WTC11 (cell line): ENCODE results near the gene VAC14.

ENCODE experiments used
- ESRRA ChIP-seq: sonication (generic); formaldehyde crosslinking; IDR thresholded peaks from 2 replicates; pipeline ENCODE4 v1.8.1; 2022; ENCODE audit warnings: mild to moderate bottlenecking, missing genetic modification reagents, borderline replicate concordance
- ETV6 ChIP-seq: sonication (generic); formaldehyde crosslinking; IDR thresholded peaks from 2 replicates; pipeline ENCODE4 v1.8.1; 2022; ENCODE audit warnings: mild to moderate bottlenecking, missing genetic modification reagents
- SMAD4 ChIP-seq: sonication (generic); formaldehyde crosslinking; IDR thresholded peaks from 2 replicates; pipeline ENCODE4 v1.8.0; 2022; ENCODE audit warnings: mild to moderate bottlenecking, missing genetic modification reagents
- TCF7 ChIP-seq: sonication (generic); formaldehyde crosslinking; IDR thresholded peaks from 2 replicates; pipeline ENCODE4 v1.8.0; 2022; ENCODE audit warnings: mild to moderate bottlenecking, low read depth, missing genetic modification reagents, moderate library complexity
- ZNF232 ChIP-seq: sonication (generic); formaldehyde crosslinking; IDR thresholded peaks from 2 replicates; pipeline ENCODE4 v1.8.0; 2022; ENCODE audit warnings: mild to moderate bottlenecking, missing genetic modification reagents
- TF ChIP-seq, protein P1 (sequence below): fragments of 200-600 bp; IDR thresholded peaks from 2 replicates; pipeline ENCODE4 v1.8.0; 2022; ENCODE audit warnings: antibody characterized with exemption
- TF ChIP-seq, protein P2 (sequence below): sonication (generic); formaldehyde crosslinking; IDR thresholded peaks from 2 replicates; pipeline ENCODE4 v1.8.1; 2023; ENCODE audit warnings: mild to moderate bottlenecking, missing genetic modification reagents, moderate library complexity
- TF ChIP-seq, protein P3 (sequence below): sonication (generic); formaldehyde crosslinking; IDR thresholded peaks from 2 replicates; pipeline ENCODE4 v1.8.1; 2022; ENCODE audit warnings: mild to moderate bottlenecking, moderate library complexity, missing genetic modification reagents

DNA sequence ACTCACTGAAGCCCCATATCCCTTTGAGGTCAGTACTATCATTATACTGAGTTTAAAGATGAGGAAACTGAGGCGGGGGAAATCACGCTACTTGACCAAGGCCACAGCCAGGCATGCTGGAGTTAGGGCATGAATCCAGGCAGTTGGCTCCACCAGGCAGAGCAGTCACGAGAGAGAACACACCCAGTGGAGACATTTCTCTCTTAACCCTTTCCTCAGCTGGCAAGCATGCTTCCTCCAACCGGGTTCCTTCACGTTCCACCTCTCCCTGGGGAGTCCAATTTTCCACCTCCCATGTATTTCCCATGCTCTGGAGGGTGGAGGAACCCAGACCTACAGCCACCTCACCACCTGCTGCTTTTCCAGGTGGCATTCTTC, 32.8 kb downstream of the VAC14 start:
- TF ChIP-seq ZNF232 (CRISPR knock-in tag) (no peak), ETV6 (CRISPR knock-in tag) (no peak), ESRRA (CRISPR knock-in tag) (no peak), TCF7 (no peak), SMAD4 (no peak)
- TF ChIP-seq, protein P1, sequence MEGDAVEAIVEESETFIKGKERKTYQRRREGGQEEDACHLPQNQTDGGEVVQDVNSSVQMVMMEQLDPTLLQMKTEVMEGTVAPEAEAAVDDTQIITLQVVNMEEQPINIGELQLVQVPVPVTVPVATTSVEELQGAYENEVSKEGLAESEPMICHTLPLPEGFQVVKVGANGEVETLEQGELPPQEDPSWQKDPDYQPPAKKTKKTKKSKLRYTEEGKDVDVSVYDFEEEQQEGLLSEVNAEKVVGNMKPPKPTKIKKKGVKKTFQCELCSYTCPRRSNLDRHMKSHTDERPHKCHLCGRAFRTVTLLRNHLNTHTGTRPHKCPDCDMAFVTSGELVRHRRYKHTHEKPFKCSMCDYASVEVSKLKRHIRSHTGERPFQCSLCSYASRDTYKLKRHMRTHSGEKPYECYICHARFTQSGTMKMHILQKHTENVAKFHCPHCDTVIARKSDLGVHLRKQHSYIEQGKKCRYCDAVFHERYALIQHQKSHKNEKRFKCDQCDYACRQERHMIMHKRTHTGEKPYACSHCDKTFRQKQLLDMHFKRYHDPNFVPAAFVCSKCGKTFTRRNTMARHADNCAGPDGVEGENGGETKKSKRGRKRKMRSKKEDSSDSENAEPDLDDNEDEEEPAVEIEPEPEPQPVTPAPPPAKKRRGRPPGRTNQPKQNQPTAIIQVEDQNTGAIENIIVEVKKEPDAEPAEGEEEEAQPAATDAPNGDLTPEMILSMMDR, result no peak
- TF ChIP-seq, protein P2, sequence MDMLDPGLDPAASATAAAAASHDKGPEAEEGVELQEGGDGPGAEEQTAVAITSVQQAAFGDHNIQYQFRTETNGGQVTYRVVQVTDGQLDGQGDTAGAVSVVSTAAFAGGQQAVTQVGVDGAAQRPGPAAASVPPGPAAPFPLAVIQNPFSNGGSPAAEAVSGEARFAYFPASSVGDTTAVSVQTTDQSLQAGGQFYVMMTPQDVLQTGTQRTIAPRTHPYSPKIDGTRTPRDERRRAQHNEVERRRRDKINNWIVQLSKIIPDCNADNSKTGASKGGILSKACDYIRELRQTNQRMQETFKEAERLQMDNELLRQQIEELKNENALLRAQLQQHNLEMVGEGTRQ (CRISPR knock-in tag), result no peak
- TF ChIP-seq, protein P3, sequence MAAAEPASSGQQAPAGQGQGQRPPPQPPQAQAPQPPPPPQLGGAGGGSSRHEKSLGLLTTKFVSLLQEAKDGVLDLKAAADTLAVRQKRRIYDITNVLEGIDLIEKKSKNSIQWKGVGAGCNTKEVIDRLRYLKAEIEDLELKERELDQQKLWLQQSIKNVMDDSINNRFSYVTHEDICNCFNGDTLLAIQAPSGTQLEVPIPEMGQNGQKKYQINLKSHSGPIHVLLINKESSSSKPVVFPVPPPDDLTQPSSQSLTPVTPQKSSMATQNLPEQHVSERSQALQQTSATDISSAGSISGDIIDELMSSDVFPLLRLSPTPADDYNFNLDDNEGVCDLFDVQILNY (CRISPR knock-in tag), result no peak
